Fibroblast of pulmonary artery (primary cell): Measurements from ENCODE around the gene PDE4D.

Experiments
- DNase-seq: peaks from one replicate; pipeline ENCODE4 v3.0.0-alpha.2; 2010; ENCODE audit warnings: low read depth
- H3K4me3 ChIP-seq: replicated peaks from 2 replicates; pipeline ENCODE4 v1.5.1; 2011; ENCODE audit warnings: low read depth, mild to moderate bottlenecking, control low read depth, low read length, moderate library complexity
- TF ChIP-seq, protein P1 (sequence below): IDR thresholded peaks from 2 replicates; pipeline ENCODE4 v1.5.1; 2011; ENCODE audit warnings: mild to moderate bottlenecking, control low read depth, low read length, inconsistent platforms; ENCODE audit errors: missing control alignments

Gene PDE4D

DNA sequence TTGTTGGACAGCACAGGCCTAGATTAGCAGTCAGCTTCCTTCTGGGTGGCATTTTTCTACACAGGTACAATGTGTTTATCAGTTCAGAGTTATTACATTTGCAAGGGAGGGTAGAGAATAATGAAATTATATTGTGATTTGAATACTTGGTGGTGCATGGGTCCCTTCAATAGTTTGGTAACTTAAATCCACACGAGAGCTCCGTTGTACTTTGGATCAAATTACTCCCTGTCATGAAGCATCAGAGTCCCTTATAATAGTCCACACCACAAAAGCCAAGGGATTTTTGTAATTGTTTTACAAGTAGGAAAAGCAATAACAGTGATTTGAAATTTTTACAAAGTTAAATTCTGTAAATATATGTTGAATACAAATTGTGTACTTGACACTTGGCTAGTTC, 552.4 kb downstream of the PDE4D start:
- no peak overlapping the region for H3K4me3 ChIP-seq
- no peak for DNase-seq
- TF ChIP-seq, protein P1, sequence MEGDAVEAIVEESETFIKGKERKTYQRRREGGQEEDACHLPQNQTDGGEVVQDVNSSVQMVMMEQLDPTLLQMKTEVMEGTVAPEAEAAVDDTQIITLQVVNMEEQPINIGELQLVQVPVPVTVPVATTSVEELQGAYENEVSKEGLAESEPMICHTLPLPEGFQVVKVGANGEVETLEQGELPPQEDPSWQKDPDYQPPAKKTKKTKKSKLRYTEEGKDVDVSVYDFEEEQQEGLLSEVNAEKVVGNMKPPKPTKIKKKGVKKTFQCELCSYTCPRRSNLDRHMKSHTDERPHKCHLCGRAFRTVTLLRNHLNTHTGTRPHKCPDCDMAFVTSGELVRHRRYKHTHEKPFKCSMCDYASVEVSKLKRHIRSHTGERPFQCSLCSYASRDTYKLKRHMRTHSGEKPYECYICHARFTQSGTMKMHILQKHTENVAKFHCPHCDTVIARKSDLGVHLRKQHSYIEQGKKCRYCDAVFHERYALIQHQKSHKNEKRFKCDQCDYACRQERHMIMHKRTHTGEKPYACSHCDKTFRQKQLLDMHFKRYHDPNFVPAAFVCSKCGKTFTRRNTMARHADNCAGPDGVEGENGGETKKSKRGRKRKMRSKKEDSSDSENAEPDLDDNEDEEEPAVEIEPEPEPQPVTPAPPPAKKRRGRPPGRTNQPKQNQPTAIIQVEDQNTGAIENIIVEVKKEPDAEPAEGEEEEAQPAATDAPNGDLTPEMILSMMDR = no peak

GRCh38 chr5:59340637-59341036, 552.9 kb downstream of the PDE4D start:
- TF ChIP-seq, protein P1 = no peak
- no peak for DNase-seq
- no peak overlapping the region for H3K4me3 ChIP-seq

GRCh38 chr5:59337240-59337639, 556.3 kb downstream of the PDE4D start:
- DNase-seq = no peak
- no peak overlapping the region for H3K4me3 ChIP-seq
- TF ChIP-seq, protein P1 = no peak

DNA sequence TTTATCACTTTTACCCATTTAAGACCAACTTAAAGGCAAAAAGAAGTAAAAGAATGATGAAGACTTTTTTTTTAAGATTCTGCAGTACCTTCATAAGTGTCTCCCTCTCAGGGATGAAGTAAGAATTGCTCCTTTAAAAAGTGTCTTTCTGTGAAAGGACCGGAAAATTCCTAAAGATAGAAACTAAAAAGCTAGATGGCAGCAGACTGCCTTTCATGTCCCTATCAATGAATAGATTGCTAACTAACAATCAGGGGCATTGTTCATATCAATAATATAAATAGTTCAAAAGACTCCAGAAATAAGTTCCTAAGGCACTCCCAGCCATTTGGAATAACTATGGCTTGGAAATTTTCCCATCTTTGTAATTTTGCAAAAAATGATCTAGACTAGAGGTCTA, 558.0 kb downstream of the PDE4D start:
- DNase-seq = no peak
- H3K4me3 ChIP-seq = no peak overlapping the region
- TF ChIP-seq, protein P1 = no peak

DNA sequence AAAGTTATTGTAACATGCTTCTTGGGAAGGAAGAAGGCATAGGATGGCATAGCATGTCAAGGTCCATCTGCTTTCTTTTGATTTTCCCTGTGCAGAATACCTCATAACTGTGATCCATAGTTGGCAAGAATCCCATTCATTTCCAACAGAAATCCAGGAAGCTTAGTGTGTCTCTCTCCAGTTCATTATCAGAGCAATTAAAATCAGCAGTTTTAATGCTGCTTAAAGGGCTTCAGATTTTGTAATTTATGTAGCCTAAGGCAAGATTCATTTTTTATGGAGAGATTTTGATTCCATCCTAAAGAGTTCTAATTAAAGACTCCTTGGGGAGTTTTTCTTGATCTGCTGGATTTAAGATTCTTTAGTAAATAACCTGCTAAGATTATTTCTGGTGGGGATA, 560.1 kb downstream of the PDE4D start:
- DNase-seq = no peak
- TF ChIP-seq, protein P1 = no peak
- no peak overlapping the region for H3K4me3 ChIP-seq

- TF ChIP-seq, protein P1 = no peak
- no peak for DNase-seq
- no peak overlapping the region for H3K4me3 ChIP-seq
Observed at GRCh38 chr5:59332236-59332973, 561.1 kb downstream of the PDE4D start.

DNA sequence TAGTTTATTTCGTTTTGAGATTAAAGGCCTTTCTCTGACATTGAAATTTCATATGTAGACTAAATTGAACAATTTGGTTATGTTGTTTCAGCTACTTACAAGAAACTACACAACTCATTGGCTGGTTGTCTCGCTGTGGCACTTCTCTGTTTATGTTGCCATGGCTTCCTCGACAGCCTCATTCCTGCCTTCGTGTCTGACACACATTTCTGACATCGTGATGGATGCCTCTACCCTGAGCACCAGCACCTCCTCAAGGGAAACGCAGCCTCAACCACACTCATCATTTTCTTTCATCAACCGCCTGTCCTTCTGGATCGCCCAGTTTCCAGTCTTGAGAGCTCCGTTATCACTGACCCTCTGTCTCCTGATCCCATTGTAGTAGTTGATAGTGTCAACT, 562.8 kb downstream of the PDE4D start:
- TF ChIP-seq, protein P1 = no peak
- no peak for DNase-seq
- no peak overlapping the region for H3K4me3 ChIP-seq
